ENCODE measurements around the gene PRDM16. TPM values are rescaled to one million over a fixed set of nuclear protein-coding genes. Genes with fewer than 3 reads are reported as not detected.

Gene PRDM16
- total RNA-seq, 1 donor from 2014 or later, result 15.9 TPM

GRCh38 chr1:3471356-3472087 is 402.5 kb downstream of the PRDM16 start:
- DNase-seq (ENCODE audit: low spot score), result no peak

GRCh38 chr1:3472088-3472850 is 403.3 kb downstream of the PRDM16 start:
- DNase-seq (ENCODE audit: low spot score), result no peak

- no peak for DNase-seq (ENCODE audit: low spot score)
Observed at GRCh38 chr1:3472906-3473305, 403.9 kb downstream of the PRDM16 start.

- DNase-seq (ENCODE audit: low spot score), result no peak
Observed at GRCh38 chr1:3473381-3473844, 404.4 kb downstream of the PRDM16 start.

GRCh38 chr1:3474016-3474415 is 405.0 kb downstream of the PRDM16 start:
- no peak for DNase-seq (ENCODE audit: low spot score)

- no peak for DNase-seq (ENCODE audit: low spot score)
Observed at GRCh38 chr1:3474421-3474820, 405.4 kb downstream of the PRDM16 start.

GRCh38 chr1:3475839-3476573 is 407.0 kb downstream of the PRDM16 start:
- DNase-seq (ENCODE audit: low spot score), result no peak

- no peak for DNase-seq (ENCODE audit: low spot score)
Observed at GRCh38 chr1:3476666-3477065, 407.7 kb downstream of the PRDM16 start.

- DNase-seq (ENCODE audit: low spot score), result no peak
Observed at GRCh38 chr1:3477241-3477995, 408.4 kb downstream of the PRDM16 start.

GRCh38 chr1:3478187-3478586 is 409.2 kb downstream of the PRDM16 start:
- DNase-seq (ENCODE audit: low spot score), result no peak

- no peak for DNase-seq (ENCODE audit: low spot score)
Observed at GRCh38 chr1:3479511-3480368, 410.7 kb downstream of the PRDM16 start.

- no peak for DNase-seq (ENCODE audit: low spot score)
Observed at GRCh38 chr1:3480369-3480719, 411.3 kb downstream of the PRDM16 start.

- no peak for DNase-seq (ENCODE audit: low spot score)
Observed at GRCh38 chr1:3481046-3481445, 412.0 kb downstream of the PRDM16 start.

GRCh38 chr1:3481836-3482375 is 412.9 kb downstream of the PRDM16 start:
- no peak for DNase-seq (ENCODE audit: low spot score)

GRCh38 chr1:3482378-3482849 is 413.4 kb downstream of the PRDM16 start:
- DNase-seq (ENCODE audit: low spot score), result no peak

- DNase-seq (ENCODE audit: low spot score), result no peak
Observed at GRCh38 chr1:3483380-3483779, 414.4 kb downstream of the PRDM16 start.

- no peak for DNase-seq (ENCODE audit: low spot score)
Observed at GRCh38 chr1:3483801-3484444, 414.9 kb downstream of the PRDM16 start.

- DNase-seq (ENCODE audit: low spot score), result no peak
Observed at GRCh38 chr1:3485016-3485415, 416.0 kb downstream of the PRDM16 start.
